Tibial nerve (tissue), 4 donors: Measurements from ENCODE around the gene SLC6A13. TPM values are rescaled to one million over a fixed set of nuclear protein-coding genes. Genes with fewer than 3 reads are reported as not detected.

Experiments used
- DNase-seq, 2 donors: peaks; one replicate each; pipeline ENCODE4 v3.0.0-alpha.2; 2019; ENCODE audit warnings: low spot score in 2 of 2
- H3K27ac ChIP-seq, 4 donors: fragments of 200-600 bp; sonication (generic) in 3 of 4; one replicate each; pipeline ENCODE4 v1.5.1; 2017 to 2019; ENCODE audit warnings: mild to moderate bottlenecking in 1 of 4
- H3K27me3 ChIP-seq, 2 donors: fragments of 200-600 bp; sonication (generic) in 1 of 2; one replicate each; pipeline versions ENCODE4 v1.5.1 to v1.6.0; 2017 to 2019
- H3K36me3 ChIP-seq, 3 donors: fragments of 200-600 bp; sonication (generic); one replicate each; pipeline ENCODE4 v1.5.1; 2018 to 2019
- H3K4me1 ChIP-seq, 4 donors: fragments of 200-600 bp; sonication (generic) in 3 of 4; one replicate each; pipeline ENCODE4 v1.5.1; 2017 to 2019
- H3K4me3 ChIP-seq, 4 donors: fragments of 200-600 bp; sonication (generic) in 3 of 4; one replicate each; pipeline ENCODE4 v1.5.1; 2017 to 2019; ENCODE audit warnings: mild to moderate bottlenecking in 1 of 4, moderate library complexity in 1 of 4
- H3K9me3 ChIP-seq, 4 donors: fragments of 200-600 bp; sonication (generic) in 3 of 4; one replicate each; pipeline ENCODE4 v1.5.1; 2017 to 2019
- EP300 ChIP-seq, 2 donors: sonication (generic); formaldehyde crosslinking; IDR thresholded peaks; one replicate each; pipeline ENCODE4 v1.6.1; 2017; ENCODE audit warnings: antibody characterized with exemption in 2 of 2, mild to moderate bottlenecking in 1 of 2
- POLR2A ChIP-seq, 2 donors: fragments of 450-650 bp; IDR thresholded peaks; one replicate each; pipeline ENCODE4 v1.6.1; 2017; ENCODE audit warnings: antibody characterized with exemption in 2 of 2, mild to moderate bottlenecking in 2 of 2, moderate library complexity in 2 of 2
- WGBS, 2 donors: methylation state at CpG; one replicate each; pipeline ENCODE4 v1.1.5; 2018; 5-methylcytosine and 5-hydroxymethylcytosine counted together
- total RNA-seq, 4 donors: library from RNA; depleted of rRNA; stranded (reverse); fragments of >200 nt; gene quantifications; one replicate each; pipeline ENCODE4 v1.1.0, GENCODE V29; 2016
- TF ChIP-seq, protein P1 (sequence below), 5 experiments: fragments of 200-600 bp in 3 of 5; fragments of 450-650 bp in 2 of 5; sonication (generic) in 3 of 5; IDR thresholded peaks; one replicate each; pipeline ENCODE4 v1.5.1; 2016 to 2019; ENCODE audit warnings: antibody characterized with exemption in 5 of 5, mild to moderate bottlenecking in 3 of 5, moderate library complexity in 2 of 5

SLC6A13 gene
- total RNA-seq, 4 donors from 2014 or later, result 0.21 to 1.5 TPM; not detected in 2

DNA sequence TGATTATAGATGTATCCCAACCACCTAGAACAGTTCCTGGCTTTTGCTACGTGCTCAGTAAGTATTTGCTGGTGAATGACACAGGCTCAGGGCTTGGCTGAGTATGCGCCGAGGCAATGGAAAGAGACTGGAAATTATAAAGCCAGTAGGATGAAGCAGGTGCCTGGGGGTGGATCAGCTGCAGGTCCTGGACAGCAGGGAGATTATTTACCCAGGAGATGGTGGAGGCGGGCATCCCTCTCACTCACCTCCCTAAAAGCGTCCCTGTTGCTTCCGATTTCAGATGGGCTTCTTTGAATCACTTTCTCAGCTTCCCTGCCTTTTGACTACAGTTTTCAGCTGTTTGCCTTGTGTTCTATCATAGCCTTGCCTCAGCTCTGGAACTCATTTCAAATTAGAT lies 6.4 kb downstream of the SLC6A13 start:
- TF ChIP-seq POLR2A (IDR thresholded peaks at IDR 0.05), result no peak
- TF ChIP-seq, protein P1, sequence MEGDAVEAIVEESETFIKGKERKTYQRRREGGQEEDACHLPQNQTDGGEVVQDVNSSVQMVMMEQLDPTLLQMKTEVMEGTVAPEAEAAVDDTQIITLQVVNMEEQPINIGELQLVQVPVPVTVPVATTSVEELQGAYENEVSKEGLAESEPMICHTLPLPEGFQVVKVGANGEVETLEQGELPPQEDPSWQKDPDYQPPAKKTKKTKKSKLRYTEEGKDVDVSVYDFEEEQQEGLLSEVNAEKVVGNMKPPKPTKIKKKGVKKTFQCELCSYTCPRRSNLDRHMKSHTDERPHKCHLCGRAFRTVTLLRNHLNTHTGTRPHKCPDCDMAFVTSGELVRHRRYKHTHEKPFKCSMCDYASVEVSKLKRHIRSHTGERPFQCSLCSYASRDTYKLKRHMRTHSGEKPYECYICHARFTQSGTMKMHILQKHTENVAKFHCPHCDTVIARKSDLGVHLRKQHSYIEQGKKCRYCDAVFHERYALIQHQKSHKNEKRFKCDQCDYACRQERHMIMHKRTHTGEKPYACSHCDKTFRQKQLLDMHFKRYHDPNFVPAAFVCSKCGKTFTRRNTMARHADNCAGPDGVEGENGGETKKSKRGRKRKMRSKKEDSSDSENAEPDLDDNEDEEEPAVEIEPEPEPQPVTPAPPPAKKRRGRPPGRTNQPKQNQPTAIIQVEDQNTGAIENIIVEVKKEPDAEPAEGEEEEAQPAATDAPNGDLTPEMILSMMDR (IDR thresholded peaks at IDR 0.05), result no peak
- no peak for TF ChIP-seq EP300 (IDR thresholded peaks at IDR 0.05)
- peaks cover 0 to 8% of the 10 kb centered on the region in 2 donors for H3K27me3 ChIP-seq
- no peak for DNase-seq
- no peaks in the 10 kb centered on the region for H3K4me1 ChIP-seq
- no peak overlapping the region for H3K27ac ChIP-seq
- 91 to 92% methylated on average over 6 of the region's 6 CpGs for WGBS, 2 donors
- no peak overlapping the region for H3K4me3 ChIP-seq
- H3K9me3 ChIP-seq, result no peaks in the 10 kb centered on the region
- no peaks in the 10 kb centered on the region for H3K36me3 ChIP-seq

DNA sequence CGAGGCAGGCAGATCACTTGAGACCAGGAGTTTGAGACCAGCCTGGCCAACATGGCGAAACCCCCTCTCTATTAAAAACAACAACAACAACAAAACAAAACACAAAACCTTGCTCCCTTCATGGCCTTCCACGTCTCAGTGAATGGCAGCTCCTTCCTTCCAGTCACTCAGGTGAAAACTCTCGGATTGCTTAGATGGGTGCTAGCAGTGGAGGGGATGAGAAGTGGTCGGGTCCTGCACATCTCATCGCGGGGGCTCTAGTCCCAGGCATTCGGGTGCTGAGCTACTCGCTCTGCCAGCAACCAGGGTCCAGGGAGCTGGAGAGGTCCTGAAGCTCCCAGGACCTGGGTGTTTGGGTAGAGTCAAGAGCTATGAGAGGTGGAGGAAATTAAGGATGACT lies 7.7 kb downstream of the SLC6A13 start:
- H3K9me3 ChIP-seq, result no peaks in the 10 kb centered on the region

DNA sequence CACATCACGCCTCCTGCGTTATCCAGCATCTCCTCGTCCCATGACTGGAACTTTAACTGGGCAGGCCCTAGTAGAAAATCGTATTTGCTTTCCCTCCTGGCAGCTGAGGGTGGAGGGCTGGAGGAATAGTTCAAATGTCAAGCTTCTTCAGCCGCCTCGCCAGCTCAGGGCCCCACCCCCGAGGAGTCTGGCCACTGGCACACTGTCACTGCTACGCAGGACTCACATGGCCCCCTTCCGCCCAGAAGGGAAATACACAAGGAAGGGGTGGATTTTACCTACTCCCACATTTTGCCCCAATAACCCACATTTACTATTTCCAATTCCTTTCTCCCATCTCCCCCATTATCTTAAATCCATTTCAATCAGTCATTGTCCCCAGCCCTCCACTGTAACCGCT lies 8.6 kb downstream of the SLC6A13 start:
- no peaks in the 10 kb centered on the region for H3K4me1 ChIP-seq
- DNase-seq, result no peak
- H3K36me3 ChIP-seq, result no peaks in the 10 kb centered on the region
- no peak overlapping the region for H3K4me3 ChIP-seq
- no peaks in the 10 kb centered on the region for H3K9me3 ChIP-seq
- 61 to 67% methylated on average over 10 of the region's 10 CpGs for WGBS, 2 donors
- no peak overlapping the region for H3K27ac ChIP-seq
- TF ChIP-seq EP300 (IDR thresholded peaks at IDR 0.05) (no peak), POLR2A (IDR thresholded peaks at IDR 0.05) (no peak)
- TF ChIP-seq, protein P1 (IDR thresholded peaks at IDR 0.05), result no peak
- H3K27me3 ChIP-seq, result peaks cover 0 to 8% of the 10 kb centered on the region in 2 donors

More for the DNA sequence above, 7.7 kb downstream of the SLC6A13 start:
- Histone ChIP-seq H3K36me3 (no peaks in the 10 kb centered on the region), H3K27ac (no peak overlapping the region), H3K27me3 (peaks cover 0 to 8% of the 10 kb centered on the region in 2 donors), H3K4me3 (no peak overlapping the region), H3K4me1 (no peaks in the 10 kb centered on the region)
- no peak for DNase-seq
- TF ChIP-seq POLR2A (IDR thresholded peaks at IDR 0.05) (no peak), EP300 (IDR thresholded peaks at IDR 0.05) (no peak)
- TF ChIP-seq, protein P1 (IDR thresholded peaks at IDR 0.05), result no peak
- WGBS, 2 donors, result 85 to 88% methylated on average over 9 of the region's 9 CpGs

DNA sequence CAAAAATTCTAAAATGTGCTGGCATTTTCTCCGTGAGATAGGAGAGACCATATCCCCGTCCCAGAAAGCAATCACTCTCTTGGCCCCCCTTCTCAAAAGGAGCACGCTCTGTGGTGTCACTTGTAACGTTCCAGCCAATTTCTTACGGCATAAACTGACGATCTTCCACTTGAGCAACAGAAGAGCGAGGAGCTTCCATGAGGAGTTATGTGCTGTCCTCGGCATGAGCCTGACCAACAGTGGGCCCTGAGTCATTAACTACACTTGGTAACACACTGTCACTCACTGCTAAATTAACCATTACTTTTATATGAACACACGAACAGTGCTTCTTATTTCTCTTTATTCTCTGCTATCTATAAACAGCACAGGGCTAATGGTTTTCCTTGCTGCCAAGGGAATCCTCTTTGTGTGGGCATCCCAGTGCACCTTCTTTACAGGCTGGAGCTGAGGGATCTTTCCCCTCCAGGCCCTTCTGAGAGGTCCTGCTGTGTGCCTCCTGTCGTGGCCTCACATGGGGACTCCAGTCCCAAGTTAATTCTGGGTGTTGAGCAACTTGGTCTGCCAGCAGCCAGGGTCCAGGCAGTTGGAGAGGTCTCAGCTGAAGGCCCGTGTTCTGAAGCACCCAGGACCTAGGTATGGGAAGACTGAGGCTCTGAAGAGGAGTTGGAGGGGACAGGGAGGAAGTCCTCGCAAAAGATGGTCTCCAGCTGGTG lies 9.4 kb downstream of the SLC6A13 start:
- Histone ChIP-seq H3K27me3 (peaks cover 0 to 8% of the 10 kb centered on the region in 2 donors), H3K4me3 (no peak overlapping the region), H3K4me1 (no peaks in the 10 kb centered on the region), H3K27ac (no peak overlapping the region), H3K36me3 (no peaks in the 10 kb centered on the region), H3K9me3 (peaks cover 0 to 2% (median 0%) of the 10 kb centered on the region in 4 donors)
- DNase-seq, result no peak
- TF ChIP-seq POLR2A (IDR thresholded peaks at IDR 0.05) (no peak), EP300 (IDR thresholded peaks at IDR 0.05) (no peak)
- TF ChIP-seq, protein P1 (IDR thresholded peaks at IDR 0.05), result no peak
- WGBS, 2 donors, result 82 to 84% methylated on average over 12 of the region's 12 CpGs

DNA sequence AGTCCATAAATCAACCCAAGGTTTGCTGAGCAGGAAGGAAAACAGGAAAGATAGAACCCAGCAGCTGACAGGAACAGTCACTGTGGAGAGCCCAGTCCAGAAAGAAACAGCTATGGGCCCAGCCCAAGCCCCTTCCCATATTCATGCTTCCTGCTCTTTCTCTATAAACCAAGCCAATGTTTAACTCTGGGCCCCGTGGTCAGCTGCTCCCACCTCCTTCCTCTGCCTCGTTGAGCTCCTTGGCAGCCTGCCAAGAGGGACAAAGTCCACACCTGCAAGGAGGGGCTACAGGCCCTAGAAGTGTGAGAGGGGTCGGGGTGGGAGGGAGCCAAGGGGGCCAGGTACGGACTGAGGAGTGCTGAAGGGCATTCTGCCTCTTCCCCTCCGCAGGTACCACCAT lies 10.0 kb downstream of the SLC6A13 start:
- H3K9me3 ChIP-seq, result peaks cover 0 to 8% (median 1%) of the 10 kb centered on the region in 4 donors
- peaks cover 0 to 8% of the 10 kb centered on the region in 2 donors for H3K27me3 ChIP-seq
- 43 to 53% methylated on average over 5 of the region's 5 CpGs for WGBS, 2 donors
- H3K4me3 ChIP-seq, result no peak overlapping the region
- TF ChIP-seq POLR2A (IDR thresholded peaks at IDR 0.05) (no peak), EP300 (IDR thresholded peaks at IDR 0.05) (no peak)
- TF ChIP-seq, protein P1 (IDR thresholded peaks at IDR 0.05), result no peak
- H3K36me3 ChIP-seq, result no peaks in the 10 kb centered on the region
- H3K27ac ChIP-seq, result no peak overlapping the region
- DNase-seq, result no peak
- H3K4me1 ChIP-seq, result no peaks in the 10 kb centered on the region
